Measurements from ENCODE around the gene NCBP1. TPM values are rescaled to one million over a fixed set of nuclear protein-coding genes. Genes with fewer than 3 reads are reported as not detected.

NCBP1 gene
- total RNA-seq, 1 donor from 2014 or later: 52.2 TPM

GRCh38 chr9:97704851-97705250 is 71.2 kb downstream of the NCBP1 start:
- no peak for DNase-seq (ENCODE audit: low read depth, low spot score)
- no peak overlapping the region for H3K4me3 Mint-ChIP-seq
- H3K9me3 Mint-ChIP-seq: no peaks in the 10 kb centered on the region
- H3K27ac Mint-ChIP-seq (ENCODE audit: unreplicated experiment): no peak overlapping the region
- TF ChIP-seq, protein P1, sequence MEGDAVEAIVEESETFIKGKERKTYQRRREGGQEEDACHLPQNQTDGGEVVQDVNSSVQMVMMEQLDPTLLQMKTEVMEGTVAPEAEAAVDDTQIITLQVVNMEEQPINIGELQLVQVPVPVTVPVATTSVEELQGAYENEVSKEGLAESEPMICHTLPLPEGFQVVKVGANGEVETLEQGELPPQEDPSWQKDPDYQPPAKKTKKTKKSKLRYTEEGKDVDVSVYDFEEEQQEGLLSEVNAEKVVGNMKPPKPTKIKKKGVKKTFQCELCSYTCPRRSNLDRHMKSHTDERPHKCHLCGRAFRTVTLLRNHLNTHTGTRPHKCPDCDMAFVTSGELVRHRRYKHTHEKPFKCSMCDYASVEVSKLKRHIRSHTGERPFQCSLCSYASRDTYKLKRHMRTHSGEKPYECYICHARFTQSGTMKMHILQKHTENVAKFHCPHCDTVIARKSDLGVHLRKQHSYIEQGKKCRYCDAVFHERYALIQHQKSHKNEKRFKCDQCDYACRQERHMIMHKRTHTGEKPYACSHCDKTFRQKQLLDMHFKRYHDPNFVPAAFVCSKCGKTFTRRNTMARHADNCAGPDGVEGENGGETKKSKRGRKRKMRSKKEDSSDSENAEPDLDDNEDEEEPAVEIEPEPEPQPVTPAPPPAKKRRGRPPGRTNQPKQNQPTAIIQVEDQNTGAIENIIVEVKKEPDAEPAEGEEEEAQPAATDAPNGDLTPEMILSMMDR (conservative IDR thresholded peaks at IDR 0.05): no peak
- H3K36me3 Mint-ChIP-seq (ENCODE audit: low read depth): no peaks in the 10 kb centered on the region
- H3K27me3 Mint-ChIP-seq (ENCODE audit: low read depth): peaks cover 59% of the 10 kb centered on the region
- no peaks in the 10 kb centered on the region for H3K4me1 Mint-ChIP-seq

- no peaks in the 10 kb centered on the region for H3K36me3 Mint-ChIP-seq (ENCODE audit: low read depth)
- H3K9me3 Mint-ChIP-seq: no peaks in the 10 kb centered on the region
- H3K4me3 Mint-ChIP-seq: no peak overlapping the region
- TF ChIP-seq, protein P1 (conservative IDR thresholded peaks at IDR 0.05): no peak
- H3K27ac Mint-ChIP-seq (ENCODE audit: unreplicated experiment): no peak overlapping the region
- DNase-seq (ENCODE audit: low read depth, low spot score): no peak
- H3K4me1 Mint-ChIP-seq: no peaks in the 10 kb centered on the region
- H3K27me3 Mint-ChIP-seq (ENCODE audit: low read depth): peaks cover 62% of the 10 kb centered on the region
These were observed 71.8 kb downstream of the NCBP1 start for GRCh38 chr9:97705354-97705950.

- Mint-ChIP-seq H3K4me3 (no peak overlapping the region), H3K36me3 (ENCODE audit: low read depth) (no peaks in the 10 kb centered on the region), H3K27ac (ENCODE audit: unreplicated experiment) (no peak overlapping the region), H3K4me1 (no peaks in the 10 kb centered on the region), H3K27me3 (ENCODE audit: low read depth) (peaks cover 69% of the 10 kb centered on the region), H3K9me3 (no peaks in the 10 kb centered on the region)
- TF ChIP-seq, protein P1 (conservative IDR thresholded peaks at IDR 0.05): no peak
- DNase-seq (ENCODE audit: low read depth, low spot score): no peak
These were observed 72.6 kb downstream of the NCBP1 start for GRCh38 chr9:97706246-97706645.

DNA sequence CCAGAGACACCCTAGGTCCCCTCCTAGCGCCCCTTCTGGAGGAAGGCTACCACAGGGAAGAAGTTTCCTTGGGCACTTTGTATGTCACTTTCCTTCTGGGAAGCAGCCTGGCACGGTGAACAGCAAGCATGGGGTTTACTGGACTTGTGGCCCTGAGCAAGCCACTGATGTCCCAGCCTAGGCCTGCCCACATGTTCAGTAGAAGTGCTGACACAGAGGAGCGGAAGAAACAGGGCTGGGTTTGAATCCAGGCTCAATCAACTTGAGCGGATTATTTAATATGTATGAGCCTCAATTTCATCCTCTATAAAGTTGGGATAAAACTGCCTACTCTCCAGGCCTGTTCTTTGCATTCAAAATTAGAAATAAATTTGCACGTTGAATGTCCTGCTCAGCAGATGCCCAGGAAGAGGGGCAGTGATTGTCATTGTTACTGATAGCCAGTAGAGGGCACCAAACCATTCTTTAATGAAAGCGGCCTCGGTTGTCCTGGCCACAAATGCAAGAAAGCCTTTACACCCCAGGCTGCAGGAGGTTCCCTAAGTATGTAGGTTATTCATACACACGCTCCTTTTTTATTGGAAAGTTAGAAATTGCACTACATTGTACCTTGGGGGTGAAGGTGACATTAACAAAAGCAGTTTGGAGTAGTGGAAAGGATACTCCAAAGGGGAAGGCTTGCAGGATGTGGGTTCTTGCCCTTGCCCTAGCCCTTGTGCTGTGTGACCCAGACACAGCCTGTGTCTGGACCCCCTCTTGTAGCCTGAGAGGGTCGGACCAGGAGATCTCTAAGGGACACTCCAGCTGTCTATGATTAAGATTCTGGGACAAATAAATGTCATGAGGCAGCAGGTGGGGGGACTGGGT is 77.0 kb downstream of the NCBP1 start:
- no peak overlapping the region for H3K4me3 Mint-ChIP-seq
- DNase-seq (ENCODE audit: low read depth, low spot score): peak; percentile 27
- H3K27ac Mint-ChIP-seq (ENCODE audit: unreplicated experiment): no peak overlapping the region
- H3K27me3 Mint-ChIP-seq (ENCODE audit: low read depth): peaks cover 74% of the 10 kb centered on the region
- no peaks in the 10 kb centered on the region for H3K36me3 Mint-ChIP-seq (ENCODE audit: low read depth)
- H3K4me1 Mint-ChIP-seq: no peaks in the 10 kb centered on the region
- TF ChIP-seq, protein P1 (conservative IDR thresholded peaks at IDR 0.05): peak; percentile 89
- no peaks in the 10 kb centered on the region for H3K9me3 Mint-ChIP-seq

DNA sequence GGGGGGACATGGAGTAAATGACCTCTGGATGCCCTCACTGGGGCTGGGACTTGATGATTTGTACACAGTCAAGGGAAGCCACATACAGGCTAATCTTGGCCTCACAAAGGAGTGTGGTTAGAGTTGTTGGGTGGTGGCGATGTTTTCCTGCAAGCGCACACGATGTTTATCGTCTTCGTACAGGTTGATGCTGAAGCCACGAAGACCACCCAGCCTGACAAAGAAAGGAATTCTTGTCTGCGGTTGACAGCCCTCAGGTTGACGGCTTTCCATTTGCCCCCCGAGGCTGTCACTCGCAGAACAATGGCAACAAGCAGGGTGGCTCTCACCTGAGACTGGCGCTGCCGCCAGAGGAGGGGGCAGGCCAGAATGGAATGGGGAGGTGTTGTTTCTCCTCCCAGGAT is 77.6 kb downstream of the NCBP1 start:
- Mint-ChIP-seq H3K36me3 (ENCODE audit: low read depth) (no peaks in the 10 kb centered on the region), H3K4me1 (no peaks in the 10 kb centered on the region), H3K27me3 (ENCODE audit: low read depth) (peaks cover 68% of the 10 kb centered on the region), H3K9me3 (no peaks in the 10 kb centered on the region), H3K27ac (ENCODE audit: unreplicated experiment) (no peak overlapping the region), H3K4me3 (no peak overlapping the region)
- TF ChIP-seq, protein P1 (conservative IDR thresholded peaks at IDR 0.05): no peak
- no peak for DNase-seq (ENCODE audit: low read depth, low spot score)
